ENCODE data around the gene MYO18A. TPM values are rescaled to one million over a fixed set of nuclear protein-coding genes. Genes with fewer than 3 reads are reported as not detected.

MYO18A gene
- total RNA-seq, 1 donor from 2014 or later: 45.9 TPM

GRCh38 chr17:29151567-29151966, 28.6 kb downstream of the MYO18A start:
- Histone ChIP-seq H3K27ac (ENCODE audit: low read depth, low read length) (no peak overlapping the region), H3K4me1 (ENCODE audit: insufficient read depth, low read length) (peaks cover 44% of the 10 kb centered on the region), H3K27me3 (ENCODE audit: insufficient read depth, low read length) (no peaks in the 10 kb centered on the region), H3K9me3 (ENCODE audit: insufficient read depth, low read depth, low read length) (no peaks in the 10 kb centered on the region), H4K20me1 (ENCODE audit: insufficient read depth, low read length) (peaks cover 7% of the 10 kb centered on the region), H3K9ac (ENCODE audit: low read length) (no peak overlapping the region), H3K36me3 (ENCODE audit: insufficient read depth, low read length) (no peaks in the 10 kb centered on the region), H3K4me3 (ENCODE audit: insufficient read depth, low read depth, low read length) (no peak overlapping the region), H3K4me2 (ENCODE audit: low read length) (peak overlapping the region; percentile 45), H3K79me2 (ENCODE audit: insufficient read depth, low read length) (peaks cover 3% of the 10 kb centered on the region), H2AFZ (ENCODE audit: low read depth, low read length) (no peak overlapping the region)
- FAIRE-seq: no peak
- Mint-ChIP-seq H3K4me3 (ENCODE audit: unreplicated experiment) (no peak overlapping the region), H3K27ac (ENCODE audit: unreplicated experiment) (peak overlapping the region; percentile 81), H3K27me3 (ENCODE audit: low read depth, unreplicated experiment) (no peaks in the 10 kb centered on the region), H3K36me3 (ENCODE audit: low read depth, unreplicated experiment) (peaks cover 3% of the 10 kb centered on the region), H3K4me1 (ENCODE audit: low read depth, unreplicated experiment) (peaks cover 36% of the 10 kb centered on the region), H3K9me3 (ENCODE audit: unreplicated experiment) (no peaks in the 10 kb centered on the region)
- no peak for TF ChIP-seq EZH2 (IDR thresholded peaks at IDR 0.05; ENCODE audit: insufficient read depth, low read length)
- no peak for TF ChIP-seq CTCF (IDR thresholded peaks at IDR 0.05; ENCODE audit: insufficient read depth, low read depth, low read length)
- peak; percentile 61 for DNase-seq (ENCODE audit: low read depth)

DNA sequence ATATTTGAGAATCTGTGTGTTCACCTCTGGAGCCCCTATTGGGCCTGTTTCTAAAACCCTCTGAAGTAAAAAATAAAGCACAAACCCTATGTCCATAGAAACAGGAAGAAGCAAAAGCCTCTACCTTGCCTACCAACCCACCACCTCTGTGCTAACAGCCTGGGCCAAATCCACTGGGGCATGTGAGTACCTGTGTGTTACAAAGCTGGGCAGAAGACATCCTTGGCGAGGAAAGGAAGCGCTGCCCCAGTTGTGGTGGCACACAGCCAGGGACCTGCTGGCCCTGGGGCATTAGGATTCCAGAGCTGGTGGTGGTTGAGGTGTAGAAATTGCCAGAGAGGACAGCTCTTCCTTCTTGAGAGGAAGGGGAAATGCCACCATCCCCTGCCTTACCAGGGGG, 30.0 kb downstream of the MYO18A start:
- DNase-seq (ENCODE audit: low read depth) (no peak), FAIRE-seq (no peak)
- H3K9me3 Mint-ChIP-seq (ENCODE audit: unreplicated experiment): no peaks in the 10 kb centered on the region
- Histone ChIP-seq H3K36me3 (ENCODE audit: insufficient read depth, low read length) (no peaks in the 10 kb centered on the region), H3K9ac (ENCODE audit: low read length) (no peak overlapping the region), H3K27me3 (ENCODE audit: insufficient read depth, low read length) (no peaks in the 10 kb centered on the region), H2AFZ (ENCODE audit: low read depth, low read length) (no peak overlapping the region), H3K9me3 (ENCODE audit: insufficient read depth, low read depth, low read length) (no peaks in the 10 kb centered on the region), H4K20me1 (ENCODE audit: insufficient read depth, low read length) (peaks cover 6% of the 10 kb centered on the region), H3K4me2 (ENCODE audit: low read length) (no peak overlapping the region), H3K27ac (ENCODE audit: low read depth, low read length) (no peak overlapping the region), H3K4me1 (ENCODE audit: insufficient read depth, low read length) (peaks cover 30% of the 10 kb centered on the region), H3K4me3 (ENCODE audit: insufficient read depth, low read depth, low read length) (no peak overlapping the region), H3K79me2 (ENCODE audit: insufficient read depth, low read length) (peaks cover 3% of the 10 kb centered on the region)
- H3K36me3 Mint-ChIP-seq (ENCODE audit: low read depth, unreplicated experiment): peaks cover 3% of the 10 kb centered on the region
- no peak for TF ChIP-seq CTCF (IDR thresholded peaks at IDR 0.05; ENCODE audit: insufficient read depth, low read depth, low read length)
- peaks cover 31% of the 10 kb centered on the region for H3K4me1 Mint-ChIP-seq (ENCODE audit: low read depth, unreplicated experiment)
- no peaks in the 10 kb centered on the region for H3K27me3 Mint-ChIP-seq (ENCODE audit: low read depth, unreplicated experiment)
- no peak overlapping the region for H3K4me3 Mint-ChIP-seq (ENCODE audit: unreplicated experiment)
- H3K27ac Mint-ChIP-seq (ENCODE audit: unreplicated experiment): peak overlapping the region; percentile 9

- no peaks in the 10 kb centered on the region for H3K36me3 ChIP-seq (ENCODE audit: insufficient read depth, low read length)
- peak overlapping the region; percentile 76 for H3K9ac ChIP-seq (ENCODE audit: low read length)
- peak overlapping the region; percentile 56 for H3K27ac Mint-ChIP-seq (ENCODE audit: unreplicated experiment)
- H3K4me1 ChIP-seq (ENCODE audit: insufficient read depth, low read length): peaks cover 24% of the 10 kb centered on the region
- no peaks in the 10 kb centered on the region for H3K27me3 Mint-ChIP-seq (ENCODE audit: low read depth, unreplicated experiment)
- DNase-seq (ENCODE audit: low read depth) (no peak), FAIRE-seq (no peak)
- H3K9me3 ChIP-seq (ENCODE audit: insufficient read depth, low read depth, low read length): no peaks in the 10 kb centered on the region
- H3K27ac ChIP-seq (ENCODE audit: low read depth, low read length): no peak overlapping the region
- H3K4me3 ChIP-seq (ENCODE audit: insufficient read depth, low read depth, low read length): peak overlapping the region; percentile 61
- no peaks in the 10 kb centered on the region for H3K9me3 Mint-ChIP-seq (ENCODE audit: unreplicated experiment)
- peaks cover 2% of the 10 kb centered on the region for H4K20me1 ChIP-seq (ENCODE audit: insufficient read depth, low read length)
- H3K4me2 ChIP-seq (ENCODE audit: low read length): peak overlapping the region; percentile 91
- no peak overlapping the region for H3K4me3 Mint-ChIP-seq (ENCODE audit: unreplicated experiment)
- peaks cover 27% of the 10 kb centered on the region for H3K4me1 Mint-ChIP-seq (ENCODE audit: low read depth, unreplicated experiment)
- peaks cover 3% of the 10 kb centered on the region for H3K36me3 Mint-ChIP-seq (ENCODE audit: low read depth, unreplicated experiment)
- H2AFZ ChIP-seq (ENCODE audit: low read depth, low read length): peak overlapping the region; percentile 91
- H3K79me2 ChIP-seq (ENCODE audit: insufficient read depth, low read length): peaks cover 3% of the 10 kb centered on the region
- TF ChIP-seq EZH2 (IDR thresholded peaks at IDR 0.05; ENCODE audit: insufficient read depth, low read length): no peak
- no peak for TF ChIP-seq CTCF (IDR thresholded peaks at IDR 0.05; ENCODE audit: insufficient read depth, low read depth, low read length)
- no peaks in the 10 kb centered on the region for H3K27me3 ChIP-seq (ENCODE audit: insufficient read depth, low read length)
Measured at GRCh38 chr17:29149431-29150064, 30.6 kb downstream of the MYO18A start.
